Lung (tissue), 4 donors: Measurements from ENCODE around the gene SLCO2A1. TPM values are rescaled to one million over a fixed set of nuclear protein-coding genes. Genes with fewer than 3 reads are reported as not detected.

Experiments
- polyA plus RNA-seq, 2 donors: library from polyadenylated mRNA; stranded (reverse); fragments of 200-250 nt; gene quantifications; one replicate each; pipeline ENCODE4 v1.2.1, GENCODE V29; 2013
- total RNA-seq, 2 donors: library from RNA; depleted of rRNA in 1 of 2; stranded (reverse); fragments of >200 nt in 1 of 2; gene quantifications; one replicate each; pipeline ENCODE4 v1.2.1, GENCODE V29; 2014 to 2021
- donor health status: Bipolar disorder and iron deficiency.
- donor health status: healthy.
- donor health status: DM: yes; HTN: yes; CAD: no.

SLCO2A1 gene
- total and polyA plus RNA-seq, 4 donors = 27.2 to 131 (median 42.7) TPM

Other genes starting within 250 kb of the SLCO2A1 start
- gene SRPRB, start 224.1 kb downstream of the SLCO2A1 start, total RNA-seq = 10 to 100 TPM; 20.3 to 82.4 TPM
- gene SRPRB, start 224.1 kb downstream of the SLCO2A1 start, polyA plus RNA-seq = 10 to 100 TPM; 35.9 to 42.7 TPM
- 1 to 10 TPM; 3.3 to 5.1 TPM for gene RAB6B, start 134.0 kb downstream of the SLCO2A1 start, total RNA-seq
- gene RAB6B, start 134.0 kb downstream of the SLCO2A1 start, polyA plus RNA-seq = 1 to 10 TPM; 1.8 to 3.0 TPM
- gene RYK, start 220.9 kb upstream of the SLCO2A1 start, total RNA-seq = 100 to 1,000 TPM in 1 of 2 donors, 10 to 100 TPM in 1; 35.8 to 132 TPM
- 10 to 100 TPM; 22.1 to 22.2 TPM for gene RYK, start 220.9 kb upstream of the SLCO2A1 start, polyA plus RNA-seq